Parathyroid adenoma (tissue), 2 donors: Measurements from ENCODE around the gene FKBP5.

Experiments used
- H2AFZ ChIP-seq: fragments of 300-600 bp; sonication (generic); one replicate; pipeline ENCODE4 v1.7.0; 2017; ENCODE audit warnings: antibody characterized with exemption, mild to moderate bottlenecking
- H3K27ac ChIP-seq: fragments of 300-600 bp; sonication (generic); one replicate; pipeline ENCODE4 v1.7.0; 2017
- H3K27me3 ChIP-seq: fragments of 300-600 bp; sonication (generic); one replicate; pipeline ENCODE4 v1.7.0; 2017; ENCODE audit warnings: low read length; ENCODE audit not compliant: control insufficient read depth, insufficient read depth
- H3K36me3 ChIP-seq: fragments of 300-600 bp; sonication (generic); one replicate; pipeline ENCODE4 v1.7.0; 2017; ENCODE audit warnings: low read length; ENCODE audit not compliant: control insufficient read depth, insufficient read depth
- H3K4me1 ChIP-seq: fragments of 300-600 bp; sonication (generic); one replicate; pipeline ENCODE4 v1.7.0; 2017; ENCODE audit warnings: control low read depth
- H3K4me2 ChIP-seq: fragments of 300-600 bp; sonication (generic); one replicate; pipeline ENCODE4 v1.7.0; 2017; ENCODE audit warnings: low read length
- H3K4me3 ChIP-seq: fragments of 300-600 bp; sonication (generic); one replicate; pipeline ENCODE4 v1.7.0; 2017; ENCODE audit warnings: low read depth, low read length
- H3K79me2 ChIP-seq: fragments of 300-600 bp; sonication (generic); one replicate; pipeline ENCODE4 v1.7.0; 2017; ENCODE audit warnings: control low read depth
- H3K9ac ChIP-seq: fragments of 300-600 bp; sonication (generic); one replicate; pipeline ENCODE4 v1.7.0; 2017; ENCODE audit warnings: mild to moderate bottlenecking
- H3K9me3 ChIP-seq: fragments of 300-600 bp; sonication (generic); one replicate; pipeline ENCODE4 v1.7.0; 2017; ENCODE audit warnings: low read length; ENCODE audit not compliant: control insufficient read depth
- TF ChIP-seq, protein P1 (sequence below): fragments of 300-600 bp; sonication (generic); IDR thresholded peaks from one replicate; pipeline ENCODE4 v1.7.0; 2017; ENCODE audit warnings: antibody characterized with exemption, mild to moderate bottlenecking
- donor health status: primary hyperparathyroidism.

FKBP5 gene

GRCh38 chr6:35668096-35668495 lies 20.6 kb downstream of the FKBP5 start:
- Histone ChIP-seq H3K4me1 (no peaks in the 10 kb centered on the region), H3K4me3 (no peak overlapping the region), H3K79me2 (peaks cover 13% of the 10 kb centered on the region), H3K9me3 (no peaks in the 10 kb centered on the region), H2AFZ (no peak overlapping the region), H3K27me3 (no peaks in the 10 kb centered on the region), H3K4me2 (no peak overlapping the region), H3K27ac (no peak overlapping the region), H3K9ac (no peak overlapping the region), H3K36me3 (no peaks in the 10 kb centered on the region)
- TF ChIP-seq, protein P1, sequence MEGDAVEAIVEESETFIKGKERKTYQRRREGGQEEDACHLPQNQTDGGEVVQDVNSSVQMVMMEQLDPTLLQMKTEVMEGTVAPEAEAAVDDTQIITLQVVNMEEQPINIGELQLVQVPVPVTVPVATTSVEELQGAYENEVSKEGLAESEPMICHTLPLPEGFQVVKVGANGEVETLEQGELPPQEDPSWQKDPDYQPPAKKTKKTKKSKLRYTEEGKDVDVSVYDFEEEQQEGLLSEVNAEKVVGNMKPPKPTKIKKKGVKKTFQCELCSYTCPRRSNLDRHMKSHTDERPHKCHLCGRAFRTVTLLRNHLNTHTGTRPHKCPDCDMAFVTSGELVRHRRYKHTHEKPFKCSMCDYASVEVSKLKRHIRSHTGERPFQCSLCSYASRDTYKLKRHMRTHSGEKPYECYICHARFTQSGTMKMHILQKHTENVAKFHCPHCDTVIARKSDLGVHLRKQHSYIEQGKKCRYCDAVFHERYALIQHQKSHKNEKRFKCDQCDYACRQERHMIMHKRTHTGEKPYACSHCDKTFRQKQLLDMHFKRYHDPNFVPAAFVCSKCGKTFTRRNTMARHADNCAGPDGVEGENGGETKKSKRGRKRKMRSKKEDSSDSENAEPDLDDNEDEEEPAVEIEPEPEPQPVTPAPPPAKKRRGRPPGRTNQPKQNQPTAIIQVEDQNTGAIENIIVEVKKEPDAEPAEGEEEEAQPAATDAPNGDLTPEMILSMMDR = no peak

- Histone ChIP-seq H3K79me2 (peaks cover 6% of the 10 kb centered on the region), H3K4me1 (no peaks in the 10 kb centered on the region), H3K36me3 (no peaks in the 10 kb centered on the region), H3K4me2 (no peak overlapping the region), H3K27ac (no peak overlapping the region), H2AFZ (no peak overlapping the region), H3K4me3 (no peak overlapping the region), H3K9me3 (no peaks in the 10 kb centered on the region), H3K27me3 (no peaks in the 10 kb centered on the region), H3K9ac (no peak overlapping the region)
- TF ChIP-seq, protein P1 = no peak
Observed at GRCh38 chr6:35665573-35665972, 23.1 kb downstream of the FKBP5 start.

DNA sequence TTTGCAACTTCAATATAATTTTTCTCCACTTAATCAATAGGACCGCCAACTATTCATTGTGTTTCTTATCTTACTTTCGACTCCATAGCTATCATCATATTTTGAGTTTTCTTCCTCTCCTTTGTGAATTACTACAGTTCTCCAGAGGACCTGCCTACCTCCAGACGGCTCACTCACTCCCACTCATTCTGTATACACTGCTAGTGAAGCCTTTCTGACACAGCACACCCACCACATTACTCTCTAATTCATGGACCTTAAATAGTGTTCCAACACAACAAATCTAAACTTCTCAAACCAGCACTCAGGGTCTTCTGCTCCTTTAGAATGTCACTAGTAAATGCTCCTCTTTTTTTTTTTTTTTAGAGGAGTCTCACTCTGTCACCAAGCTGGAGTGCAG lies 23.8 kb downstream of the FKBP5 start:
- Histone ChIP-seq H2AFZ (no peak overlapping the region), H3K27ac (no peak overlapping the region), H3K36me3 (no peaks in the 10 kb centered on the region), H3K4me1 (no peaks in the 10 kb centered on the region), H3K4me3 (no peak overlapping the region), H3K4me2 (no peak overlapping the region), H3K79me2 (peaks cover 6% of the 10 kb centered on the region), H3K27me3 (no peaks in the 10 kb centered on the region), H3K9me3 (no peaks in the 10 kb centered on the region), H3K9ac (no peak overlapping the region)
- TF ChIP-seq, protein P1 = no peak

DNA sequence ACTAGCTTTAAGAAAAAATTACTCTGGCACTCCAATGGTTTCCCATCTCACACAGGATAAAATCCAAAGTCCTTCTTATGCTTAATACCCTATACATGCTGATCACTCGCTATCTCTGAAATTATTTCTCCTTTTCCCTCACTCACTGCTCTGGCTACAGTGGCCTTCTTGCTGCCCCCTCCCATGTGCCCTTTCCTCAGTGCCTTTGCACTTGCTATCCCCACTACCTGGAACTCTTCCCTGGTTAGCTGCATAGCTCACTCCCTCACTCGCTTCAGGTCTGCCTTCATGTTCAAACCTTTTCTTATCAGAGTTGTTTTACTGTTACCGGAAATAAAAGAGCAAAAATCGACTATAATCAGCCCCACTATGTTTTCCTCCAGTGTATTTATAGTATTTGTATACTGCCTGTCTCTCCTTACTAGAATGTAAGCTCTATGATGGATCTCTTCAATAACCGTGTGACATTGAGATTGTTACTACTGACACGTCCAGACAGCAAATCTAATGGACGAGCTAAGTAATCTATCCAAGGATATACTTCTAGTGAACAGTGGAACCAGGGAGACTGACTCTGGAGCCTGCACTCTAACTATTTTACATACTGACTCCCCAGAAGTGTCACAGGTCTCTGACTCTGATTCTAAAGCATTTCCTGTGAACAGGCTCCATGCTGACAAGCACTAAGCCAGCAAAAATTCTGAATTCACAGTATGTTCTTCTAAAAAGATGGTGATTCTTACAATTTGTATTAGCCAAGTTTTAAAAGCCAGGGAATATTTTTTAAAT lies 25.1 kb downstream of the FKBP5 start:
- no peaks in the 10 kb centered on the region for H3K27me3 ChIP-seq
- H3K79me2 ChIP-seq = peaks cover 4% of the 10 kb centered on the region
- no peaks in the 10 kb centered on the region for H3K4me1 ChIP-seq
- H3K4me3 ChIP-seq = no peak overlapping the region
- no peak overlapping the region for H2AFZ ChIP-seq
- H3K4me2 ChIP-seq = no peak overlapping the region
- no peak overlapping the region for H3K9ac ChIP-seq
- no peaks in the 10 kb centered on the region for H3K36me3 ChIP-seq
- H3K9me3 ChIP-seq = no peaks in the 10 kb centered on the region
- H3K27ac ChIP-seq = no peak overlapping the region
- TF ChIP-seq, protein P1 = no peak

GRCh38 chr6:35662999-35663398 lies 25.7 kb downstream of the FKBP5 start:
- Histone ChIP-seq H3K9me3 (no peaks in the 10 kb centered on the region), H3K4me2 (no peak overlapping the region), H3K79me2 (peaks cover 4% of the 10 kb centered on the region), H3K36me3 (no peaks in the 10 kb centered on the region), H3K4me3 (no peak overlapping the region), H2AFZ (no peak overlapping the region), H3K27me3 (no peaks in the 10 kb centered on the region), H3K4me1 (no peaks in the 10 kb centered on the region), H3K9ac (no peak overlapping the region), H3K27ac (no peak overlapping the region)
- TF ChIP-seq, protein P1 = no peak
